IMR-90 (cell line): Measurements from ENCODE around the gene TOMM20. TPM values are rescaled to one million over a fixed set of nuclear protein-coding genes. Genes with fewer than 3 reads are reported as not detected.

Source experiments
- ATAC-seq: fragments of 200-7000 bp; cut with Tn5 transposase; 2 replicates; pipeline ENCODE4 v1.9.1; 2020; ENCODE audit warnings: low read depth, mild to moderate bottlenecking, moderate library complexity
- BruUV-seq: library from RNA; stranded (reverse); fragments of 400-500 nt; replicated peaks from 2 replicates; lab custom pipeline; 2021; lab: Mats Ljungman, UMichigan
- CTCF ChIA-PET: fragments of 300-600 bp; formaldehyde crosslinking; extraction: SDS; loops from one replicate; lab custom pipeline; 2021; ENCODE audit warnings: antibody characterized with exemption; lab: Yijun Ruan, JAX
- POLR2A ChIA-PET: fragments of 300-600 bp; sonication (Branson Sonifier 250); formaldehyde crosslinking; loops from one replicate; lab custom pipeline; 2022; ENCODE audit warnings: antibody characterized with exemption; ENCODE audit not compliant: unreplicated experiment; lab: Charles Lee
- DNase-seq: peaks from one replicate; pipeline ENCODE4 v3.0.0; 2013
- H2AFZ ChIP-seq: replicated peaks from 2 replicates; pipeline ENCODE3; 2013; ENCODE audit warnings: low read length, mild to moderate bottlenecking; ENCODE audit not compliant: poor library complexity
- H2AK5ac ChIP-seq: 2 replicates; pipeline ENCODE4 v1.6.1; 2013; ENCODE audit warnings: low read depth, low read length, inconsistent platforms
- H2AK9ac ChIP-seq: replicated peaks from 2 replicates; pipeline ENCODE3; 2013; ENCODE audit warnings: mild to moderate bottlenecking, low read depth, low read length, moderate library complexity; ENCODE audit not compliant: poor library complexity
- H2BK120ac ChIP-seq: 2 replicates; pipeline ENCODE4 v1.6.1; 2013; ENCODE audit warnings: low read depth, low read length, inconsistent platforms
- H2BK15ac ChIP-seq: 3 replicates; pipeline ENCODE4 v1.6.1; 2013; ENCODE audit warnings: low read depth, low read length, inconsistent platforms
- H2BK20ac ChIP-seq: 2 replicates; pipeline ENCODE4 v1.6.1; 2013; ENCODE audit warnings: low read depth, mild to moderate bottlenecking, inconsistent platforms, low read length, moderate library complexity
- H2BK5ac ChIP-seq: 2 replicates; pipeline ENCODE4 v1.6.1; 2013; ENCODE audit warnings: mild to moderate bottlenecking, low read depth, low read length, inconsistent platforms; ENCODE audit not compliant: poor library complexity, severe bottlenecking
- H3K14ac ChIP-seq: replicated peaks from 2 replicates; pipeline ENCODE4 v1.6.1; 2013; ENCODE audit warnings: low read depth, low read length, inconsistent platforms
- H3K18ac ChIP-seq: 2 replicates; pipeline ENCODE4 v1.6.1; 2013; ENCODE audit warnings: low read depth, low read length, control low read depth
- H3K23ac ChIP-seq: 2 replicates; pipeline ENCODE4 v1.6.1; 2013; ENCODE audit warnings: low read depth, low read length, inconsistent platforms
- H3K27ac ChIP-seq: 2 replicates; pipeline ENCODE4 v1.5.1; 2013; ENCODE audit warnings: mild to moderate bottlenecking, control low read depth, low read length; ENCODE audit not compliant: insufficient read depth
- H3K27me3 ChIP-seq: 2 replicates; pipeline ENCODE4 v1.6.1; 2013; ENCODE audit warnings: low read length; ENCODE audit not compliant: control insufficient read depth, insufficient read depth
- H3K36me3 ChIP-seq: 2 replicates; pipeline ENCODE4 v1.6.1; 2013; ENCODE audit warnings: low read length, mixed read lengths; ENCODE audit not compliant: control insufficient read depth, insufficient read depth
- H3K4ac ChIP-seq: 2 replicates; pipeline ENCODE4 v1.6.1; 2013; ENCODE audit warnings: low read depth, low read length, inconsistent platforms
- H3K4me1 ChIP-seq: 2 replicates; pipeline ENCODE4 v1.6.1; 2013; ENCODE audit warnings: low read length, mixed read lengths; ENCODE audit not compliant: control insufficient read depth, insufficient read depth
- H3K4me2 ChIP-seq: 2 replicates; pipeline ENCODE4 v1.6.1; 2013; ENCODE audit warnings: low read depth, mild to moderate bottlenecking, control low read depth, low read length, moderate library complexity
- H3K4me3 ChIP-seq: 2 replicates; pipeline ENCODE4 v1.5.1; 2013; ENCODE audit warnings: low read depth, mild to moderate bottlenecking, control low read depth, low read length, moderate library complexity; ENCODE audit not compliant: insufficient read depth
- H3K56ac ChIP-seq: 2 replicates; pipeline ENCODE4 v1.6.1; 2013; ENCODE audit warnings: low read length, inconsistent platforms; ENCODE audit not compliant: insufficient read depth; ENCODE audit errors: extremely low read depth
- H3K79me1 ChIP-seq, 2 experiments: 2 replicates each; pipeline ENCODE4 v1.6.1; 2013; ENCODE audit warnings: low read length in 2 of 2, inconsistent platforms in 1 of 2, low read depth in 1 of 2
- H3K9ac ChIP-seq: 2 replicates; pipeline ENCODE4 v1.6.1; 2013; ENCODE audit warnings: low read depth, low read length, control low read depth
- H3K9me1 ChIP-seq: 2 replicates; pipeline ENCODE4 v1.6.1; 2013; ENCODE audit warnings: low read length, inconsistent platforms; ENCODE audit not compliant: insufficient read depth
- H3K9me3 ChIP-seq: 2 replicates; pipeline ENCODE4 v1.6.1; 2013; ENCODE audit warnings: low read length; ENCODE audit not compliant: control insufficient read depth, insufficient read depth
- H4K20me1 ChIP-seq: 2 replicates; pipeline ENCODE4 v1.6.1; 2013; ENCODE audit warnings: low read length, inconsistent platforms; ENCODE audit not compliant: insufficient read depth
- H4K5ac ChIP-seq: 2 replicates; pipeline ENCODE4 v1.6.1; 2013; ENCODE audit warnings: mild to moderate bottlenecking, low read depth, low read length, control low read depth
- H4K8ac ChIP-seq, 2 experiments: 2 replicates each; pipeline ENCODE4 v1.6.1; 2013; ENCODE audit warnings: low read depth in 2 of 2, low read length in 2 of 2, control low read depth in 1 of 2, inconsistent platforms in 1 of 2
- H4K91ac ChIP-seq: 2 replicates; pipeline ENCODE4 v1.6.1; 2013; ENCODE audit warnings: low read depth, low read length, inconsistent platforms; ENCODE audit not compliant: insufficient read depth
- BHLHE40 ChIP-seq: fragments of 150-350 bp; IDR thresholded peaks from 2 replicates; pipeline ENCODE4 v1.6.1; 2016; ENCODE audit warnings: mild to moderate bottlenecking, low read depth, low read length
- CEBPB ChIP-seq: IDR thresholded peaks from 2 replicates; pipeline ENCODE4 v1.6.1; 2012; ENCODE audit warnings: low read depth, low read length, improper control_type of control experiment
- CHD1 ChIP-seq: IDR thresholded peaks from 2 replicates; pipeline ENCODE4 v1.6.1; 2012; ENCODE audit warnings: low read depth, low read length, improper control_type of control experiment
- FOS ChIP-seq: fragments of 150-350 bp; IDR thresholded peaks from 2 replicates; pipeline ENCODE4 v1.6.1; 2016; ENCODE audit warnings: low read depth, low read length
- MAFK ChIP-seq: IDR thresholded peaks from 2 replicates; pipeline ENCODE4 v1.6.1; 2012; ENCODE audit warnings: low read depth, low read length, improper control_type of control experiment
- MAZ ChIP-seq: IDR thresholded peaks from 2 replicates; pipeline ENCODE4 v1.6.1; 2012; ENCODE audit warnings: low read depth, mild to moderate bottlenecking, low read length, improper control_type of control experiment, moderate library complexity, borderline replicate concordance
- MXI1 ChIP-seq: IDR thresholded peaks from 2 replicates; pipeline ENCODE4 v1.6.1; 2012; ENCODE audit warnings: low read depth, mild to moderate bottlenecking, low read length, moderate library complexity, borderline replicate concordance
- NFE2L2 ChIP-seq: fragments of 150-350 bp; IDR thresholded peaks from 2 replicates; pipeline ENCODE4 v1.6.1; 2016; ENCODE audit warnings: low read depth, mild to moderate bottlenecking, low read length
- POLR2A ChIP-seq: IDR thresholded peaks from 2 replicates; pipeline ENCODE4 v1.6.1; 2012; ENCODE audit warnings: mild to moderate bottlenecking, low read depth, low read length
- RAD21 ChIP-seq: IDR thresholded peaks from 2 replicates; pipeline ENCODE4 v1.6.1; 2012; ENCODE audit warnings: low read length, improper control_type of control experiment
- RCOR1 ChIP-seq: IDR thresholded peaks from 2 replicates; pipeline ENCODE4 v1.6.1; 2012; ENCODE audit warnings: mild to moderate bottlenecking, low read length, improper control_type of control experiment; ENCODE audit not compliant: insufficient replicate concordance
- RFX5 ChIP-seq: IDR thresholded peaks from 2 replicates; pipeline ENCODE4 v1.8.0; 2012; ENCODE audit warnings: low read depth, mild to moderate bottlenecking, low read length, moderate library complexity
- SMC3 ChIP-seq: fragments of 150-350 bp; IDR thresholded peaks from 2 replicates; pipeline ENCODE4 v1.6.1; 2016; ENCODE audit warnings: low read depth, mild to moderate bottlenecking, antibody characterized with exemption, low read length, moderate library complexity
- dilution Hi-C: fragments of 300-500 bp; cut with HindIII; formaldehyde crosslinking; loops from one replicate; pipeline ENCODE4 v1.14.3; 2018; ENCODE audit warnings: low sequenced_read_pairs; ENCODE audit not compliant: unreplicated experiment
- in situ Hi-C: fragments of 300-500 bp; cut with MboI; formaldehyde crosslinking; loops from 3 replicates; pipeline ENCODE4 v1.14.3; 2019; ENCODE audit warnings: low sequenced_read_pairs, inconsistent platforms, mixed read lengths
- intact Hi-C: fragments of 100-400 bp; cut with micrococcal nuclease; formaldehyde crosslinking; loops from 2 replicates; pipeline ENCODE4 v1.10.0; 2022
- polyA plus RNA-seq, 3 experiments: library from polyadenylated mRNA; depleted of rRNA; stranded (reverse); fragments of >200 nt; gene quantifications; 2 replicates each; pipeline ENCODE4 v1.2.3, GENCODE V29; 2012; ENCODE audit warnings: low replicate concordance in 1 of 3
- total RNA-seq: library from RNA; depleted of rRNA; stranded (reverse); fragments of >200 nt; gene quantifications from 2 replicates; pipeline ENCODE4 v1.2.3, GENCODE V29; 2012
- TF ChIP-seq, protein P1 (sequence below): fragments of 150-350 bp; IDR thresholded peaks from 2 replicates; pipeline ENCODE4 v1.6.1; 2016; ENCODE audit warnings: low read depth, mild to moderate bottlenecking, low read length, moderate library complexity, borderline replicate concordance
- TF ChIP-seq, protein P2 (sequence below): conservative IDR thresholded peaks from 2 replicates; pipeline ENCODE4 v1.5.1; 2012; ENCODE audit warnings: mild to moderate bottlenecking, low read depth, low read length, improper control_type of control experiment
- TF ChIP-seq, protein P3 (sequence below): fragments of 150-350 bp; IDR thresholded peaks from 2 replicates; pipeline ENCODE4 v1.6.1; 2017; ENCODE audit warnings: mild to moderate bottlenecking, antibody characterized with exemption, low read length, low read depth

The TOMM20 gene
- total and polyA plus RNA-seq, 2 of the 4 experiments (the other 2 are of a cell fraction), result 75.3 to 84.4 TPM

DNA sequence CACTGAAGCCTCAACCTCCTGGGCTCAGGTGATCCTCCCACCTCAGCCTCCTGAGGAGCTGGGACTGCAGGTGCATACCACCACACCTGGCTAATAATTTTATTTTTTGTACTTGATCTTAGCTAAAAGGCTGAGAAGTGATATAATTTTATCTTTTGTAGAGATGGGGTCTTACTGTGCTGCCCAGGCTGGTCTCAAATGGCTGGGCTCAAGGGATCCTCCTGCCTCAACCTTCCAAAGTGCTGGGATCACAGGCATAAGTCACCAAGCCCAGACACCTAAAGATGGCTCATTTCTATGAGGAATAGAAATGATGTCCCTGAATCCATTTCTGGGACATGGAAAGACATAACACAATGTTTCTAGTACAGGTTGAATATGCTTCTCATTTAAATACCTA is 57.8 kb downstream of the TOMM20 start:
- POLR2A ChIA-PET, result no interaction called here

More for the DNA sequence above, 57.8 kb downstream of the TOMM20 start:
- CTCF ChIA-PET, result no interaction called here
- no peak overlapping the region for H2BK15ac ChIP-seq
- DNase-seq (no peak), ATAC-seq (no peak)
- no peak overlapping the region for H2BK20ac ChIP-seq
- H3K4me3 ChIP-seq, result no peak overlapping the region
- H2AK5ac ChIP-seq, result peak overlapping the region; percentile 72; the same call in 1 of the 2 replicates
- in situ Hi-C loops (no loop called here), dilution Hi-C loops (no loop called here), intact Hi-C loops (no loop called here)
- H3K23ac ChIP-seq, result no peak overlapping the region
- H2BK5ac ChIP-seq, result no peak overlapping the region
- H4K5ac ChIP-seq, result no peak overlapping the region
- BruUV-seq, result no TSS peak
- H3K27me3 ChIP-seq, result no peaks in the 10 kb centered on the region
- H2BK120ac ChIP-seq, result no peak overlapping the region
- H3K4me2 ChIP-seq, result no peak overlapping the region
- no peak overlapping the region for H4K91ac ChIP-seq
- peaks cover 35% of the 10 kb centered on the region for H3K9me1 ChIP-seq
- no peak overlapping the region for H3K9ac ChIP-seq
- no peak overlapping the region for H3K27ac ChIP-seq
- H3K56ac ChIP-seq, result no peak overlapping the region
- no peak overlapping the region for H2AFZ ChIP-seq
- H3K4ac ChIP-seq, result peak overlapping the region; percentile 18; the same call in 1 of the 2 replicates
- TF ChIP-seq, protein P1, sequence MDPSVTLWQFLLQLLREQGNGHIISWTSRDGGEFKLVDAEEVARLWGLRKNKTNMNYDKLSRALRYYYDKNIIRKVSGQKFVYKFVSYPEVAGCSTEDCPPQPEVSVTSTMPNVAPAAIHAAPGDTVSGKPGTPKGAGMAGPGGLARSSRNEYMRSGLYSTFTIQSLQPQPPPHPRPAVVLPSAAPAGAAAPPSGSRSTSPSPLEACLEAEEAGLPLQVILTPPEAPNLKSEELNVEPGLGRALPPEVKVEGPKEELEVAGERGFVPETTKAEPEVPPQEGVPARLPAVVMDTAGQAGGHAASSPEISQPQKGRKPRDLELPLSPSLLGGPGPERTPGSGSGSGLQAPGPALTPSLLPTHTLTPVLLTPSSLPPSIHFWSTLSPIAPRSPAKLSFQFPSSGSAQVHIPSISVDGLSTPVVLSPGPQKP, result no peak
- TF ChIP-seq MAFK, result no peak
- no peak for TF ChIP-seq CEBPB
- TF ChIP-seq, protein P2, sequence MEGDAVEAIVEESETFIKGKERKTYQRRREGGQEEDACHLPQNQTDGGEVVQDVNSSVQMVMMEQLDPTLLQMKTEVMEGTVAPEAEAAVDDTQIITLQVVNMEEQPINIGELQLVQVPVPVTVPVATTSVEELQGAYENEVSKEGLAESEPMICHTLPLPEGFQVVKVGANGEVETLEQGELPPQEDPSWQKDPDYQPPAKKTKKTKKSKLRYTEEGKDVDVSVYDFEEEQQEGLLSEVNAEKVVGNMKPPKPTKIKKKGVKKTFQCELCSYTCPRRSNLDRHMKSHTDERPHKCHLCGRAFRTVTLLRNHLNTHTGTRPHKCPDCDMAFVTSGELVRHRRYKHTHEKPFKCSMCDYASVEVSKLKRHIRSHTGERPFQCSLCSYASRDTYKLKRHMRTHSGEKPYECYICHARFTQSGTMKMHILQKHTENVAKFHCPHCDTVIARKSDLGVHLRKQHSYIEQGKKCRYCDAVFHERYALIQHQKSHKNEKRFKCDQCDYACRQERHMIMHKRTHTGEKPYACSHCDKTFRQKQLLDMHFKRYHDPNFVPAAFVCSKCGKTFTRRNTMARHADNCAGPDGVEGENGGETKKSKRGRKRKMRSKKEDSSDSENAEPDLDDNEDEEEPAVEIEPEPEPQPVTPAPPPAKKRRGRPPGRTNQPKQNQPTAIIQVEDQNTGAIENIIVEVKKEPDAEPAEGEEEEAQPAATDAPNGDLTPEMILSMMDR, result no peak
- no peak for TF ChIP-seq MAZ
- no peak for TF ChIP-seq NFE2L2
- TF ChIP-seq SMC3, result no peak
- TF ChIP-seq RAD21, result no peak
- no peak for TF ChIP-seq MXI1
- TF ChIP-seq, protein P3, sequence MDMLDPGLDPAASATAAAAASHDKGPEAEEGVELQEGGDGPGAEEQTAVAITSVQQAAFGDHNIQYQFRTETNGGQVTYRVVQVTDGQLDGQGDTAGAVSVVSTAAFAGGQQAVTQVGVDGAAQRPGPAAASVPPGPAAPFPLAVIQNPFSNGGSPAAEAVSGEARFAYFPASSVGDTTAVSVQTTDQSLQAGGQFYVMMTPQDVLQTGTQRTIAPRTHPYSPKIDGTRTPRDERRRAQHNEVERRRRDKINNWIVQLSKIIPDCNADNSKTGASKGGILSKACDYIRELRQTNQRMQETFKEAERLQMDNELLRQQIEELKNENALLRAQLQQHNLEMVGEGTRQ, result no peak
- TF ChIP-seq FOS, result no peak
- no peak for TF ChIP-seq BHLHE40
- TF ChIP-seq CHD1, result no peak
- no peak for TF ChIP-seq RCOR1
- no peak for TF ChIP-seq POLR2A
- no peak for TF ChIP-seq RFX5
- no peaks in the 10 kb centered on the region; the same call in 1 of the 2 replicates for H4K20me1 ChIP-seq
- H3K18ac ChIP-seq, result no peak overlapping the region
- H3K14ac ChIP-seq, result no peak overlapping the region
- H4K8ac ChIP-seq, result no peak overlapping the region
- H3K4me1 ChIP-seq, result peaks cover 40% of the 10 kb centered on the region
- peaks cover 0 to 4% of the 10 kb centered on the region in 2 experiments; a peak in 1 of 4 replicates for H3K79me1 ChIP-seq
- H3K36me3 ChIP-seq, result no peaks in the 10 kb centered on the region
- no peaks in the 10 kb centered on the region for H3K9me3 ChIP-seq
- no peak overlapping the region for H2AK9ac ChIP-seq
